DMS53 (cell line): Measurements from ENCODE around the gene COL6A2.
"Not testable (repeated sequence)": the region's sequence is repeated elsewhere in the genome, so short reads cannot be mapped to it uniquely, and the experiment has no call there.

Experiments used
- DNase-seq: peaks from one replicate; lab custom pipeline; 2025; lab: John Stamatoyannopoulos, UW

COL6A2 gene

GRCh38 chr21:46155514-46156377 is 57.8 kb downstream of the COL6A2 start, which contains the start of gene FTCD:
Gene FTCD (minus strand): TSS chr21:46155579. CDS start chr21:46155523, 56 bp downstream.
- DNase-seq: no peak

GRCh38 chr21:46156378-46156645 is 58.4 kb downstream of the COL6A2 start:
- DNase-seq: no peak

GRCh38 chr21:46156678-46157077 is 58.8 kb downstream of the COL6A2 start:
- DNase-seq: no peak

GRCh38 chr21:46157396-46157986 is 59.6 kb downstream of the COL6A2 start:
- DNase-seq: no peak

GRCh38 chr21:46157987-46158451 is 60.1 kb downstream of the COL6A2 start:
- DNase-seq: no peak

GRCh38 chr21:46158666-46159300 is 60.9 kb downstream of the COL6A2 start:
- no peak for DNase-seq

GRCh38 chr21:46159390-46159789 is 61.5 kb downstream of the COL6A2 start:
- no peak for DNase-seq

GRCh38 chr21:46159841-46160656 is 62.1 kb downstream of the COL6A2 start:
- DNase-seq: no peak

GRCh38 chr21:46160657-46160906 is 62.7 kb downstream of the COL6A2 start:
- no peak for DNase-seq

- peak; percentile 26 for DNase-seq
These were observed 63.2 kb downstream of the COL6A2 start for GRCh38 chr21:46160907-46161632.

GRCh38 chr21:46161633-46162592 is 64.0 kb downstream of the COL6A2 start:
- no peak for DNase-seq

- no peak for DNase-seq
These were observed 65.5 kb downstream of the COL6A2 start for GRCh38 chr21:46163380-46163779.

GRCh38 chr21:46165098-46165497 is 67.2 kb downstream of the COL6A2 start:
- no peak for DNase-seq

GRCh38 chr21:46168238-46168637 is 70.3 kb downstream of the COL6A2 start:
- DNase-seq: no peak

GRCh38 chr21:46168659-46169386 is 70.9 kb downstream of the COL6A2 start:
- peak; percentile 36 for DNase-seq

- DNase-seq: not testable (repeated sequence)
These were observed 72.7 kb downstream of the COL6A2 start for GRCh38 chr21:46170436-46171193.

- no peak for DNase-seq
These were observed 73.7 kb downstream of the COL6A2 start for GRCh38 chr21:46171585-46171984.

GRCh38 chr21:46171996-46172862 is 74.3 kb downstream of the COL6A2 start:
- DNase-seq: no peak
